ENCODE data around the gene IL17C.
"Not testable (repeated sequence)": the region's sequence is repeated elsewhere in the genome, so short reads cannot be mapped to it uniquely, and the experiment has no call there.

Gene IL17C

DNA sequence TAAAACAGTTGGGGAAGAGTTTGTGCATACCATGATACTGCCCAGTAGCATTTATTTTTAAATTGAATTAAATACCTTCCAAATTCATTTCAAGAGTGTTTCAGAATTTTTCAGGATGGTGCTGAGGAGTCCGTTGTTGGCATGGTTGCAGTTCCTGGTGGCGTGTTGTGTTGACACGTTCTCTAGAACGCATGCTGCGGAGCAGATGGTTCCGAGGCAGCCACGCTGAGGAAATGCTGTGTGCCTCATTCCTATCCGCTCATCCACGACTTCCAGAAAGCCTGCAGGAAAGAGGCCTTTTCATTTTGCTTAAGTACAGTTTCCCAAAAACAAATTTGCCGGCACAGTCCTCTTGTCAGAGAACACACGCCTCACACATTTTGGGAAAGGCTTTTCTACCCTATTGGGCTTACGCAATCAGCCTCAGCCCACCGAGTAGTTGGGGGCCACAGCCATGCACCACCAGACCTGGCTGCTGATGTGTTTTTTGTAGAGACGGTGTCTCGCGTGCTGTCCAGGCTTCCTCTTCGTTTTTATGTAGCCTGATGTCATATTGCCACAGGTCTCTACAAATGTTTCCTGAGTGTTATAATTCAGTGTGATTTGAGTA is 32.1 kb upstream of the IL17C start:
- POLR2A ChIA-PET: no interaction called here
- no peak for DNase-seq (ENCODE audit: low read depth, low spot score)
- TF ChIP-seq, protein P1, sequence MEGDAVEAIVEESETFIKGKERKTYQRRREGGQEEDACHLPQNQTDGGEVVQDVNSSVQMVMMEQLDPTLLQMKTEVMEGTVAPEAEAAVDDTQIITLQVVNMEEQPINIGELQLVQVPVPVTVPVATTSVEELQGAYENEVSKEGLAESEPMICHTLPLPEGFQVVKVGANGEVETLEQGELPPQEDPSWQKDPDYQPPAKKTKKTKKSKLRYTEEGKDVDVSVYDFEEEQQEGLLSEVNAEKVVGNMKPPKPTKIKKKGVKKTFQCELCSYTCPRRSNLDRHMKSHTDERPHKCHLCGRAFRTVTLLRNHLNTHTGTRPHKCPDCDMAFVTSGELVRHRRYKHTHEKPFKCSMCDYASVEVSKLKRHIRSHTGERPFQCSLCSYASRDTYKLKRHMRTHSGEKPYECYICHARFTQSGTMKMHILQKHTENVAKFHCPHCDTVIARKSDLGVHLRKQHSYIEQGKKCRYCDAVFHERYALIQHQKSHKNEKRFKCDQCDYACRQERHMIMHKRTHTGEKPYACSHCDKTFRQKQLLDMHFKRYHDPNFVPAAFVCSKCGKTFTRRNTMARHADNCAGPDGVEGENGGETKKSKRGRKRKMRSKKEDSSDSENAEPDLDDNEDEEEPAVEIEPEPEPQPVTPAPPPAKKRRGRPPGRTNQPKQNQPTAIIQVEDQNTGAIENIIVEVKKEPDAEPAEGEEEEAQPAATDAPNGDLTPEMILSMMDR (IDR thresholded peaks at IDR 0.05; ENCODE audit: insufficient read depth, low read length, missing control alignments): no peak
- CTCF ChIA-PET: no interaction called here
- H3K4me3 ChIP-seq (ENCODE audit: low read depth, low read length): no peak overlapping the region

DNA sequence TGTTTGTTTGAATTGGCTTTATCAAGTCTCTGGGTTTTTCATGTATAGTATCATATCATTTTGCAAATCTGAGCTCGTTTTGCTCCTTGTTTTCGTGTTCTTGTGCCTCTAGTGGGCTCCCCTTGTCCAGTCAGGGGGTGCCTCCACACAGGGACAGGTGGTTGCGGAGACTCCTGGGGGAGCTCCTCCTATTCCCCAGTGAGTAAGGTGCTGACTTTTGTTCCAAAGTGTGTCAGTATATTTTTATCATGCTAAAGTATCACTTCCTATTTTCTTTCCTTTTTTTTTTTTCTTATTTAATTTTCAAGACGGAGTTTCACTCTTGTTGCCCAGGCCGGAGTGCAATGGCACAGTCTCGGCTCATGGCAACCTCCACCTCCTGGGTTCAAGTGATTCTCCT is 30.3 kb upstream of the IL17C start:
- H3K4me3 ChIP-seq (ENCODE audit: low read depth, low read length): no peak overlapping the region
- DNase-seq (ENCODE audit: low read depth, low spot score): no peak
- TF ChIP-seq, protein P1 (IDR thresholded peaks at IDR 0.05; ENCODE audit: insufficient read depth, low read length, missing control alignments): no peak
- POLR2A ChIA-PET: no interaction called here
- CTCF ChIA-PET: no interaction called here

DNA sequence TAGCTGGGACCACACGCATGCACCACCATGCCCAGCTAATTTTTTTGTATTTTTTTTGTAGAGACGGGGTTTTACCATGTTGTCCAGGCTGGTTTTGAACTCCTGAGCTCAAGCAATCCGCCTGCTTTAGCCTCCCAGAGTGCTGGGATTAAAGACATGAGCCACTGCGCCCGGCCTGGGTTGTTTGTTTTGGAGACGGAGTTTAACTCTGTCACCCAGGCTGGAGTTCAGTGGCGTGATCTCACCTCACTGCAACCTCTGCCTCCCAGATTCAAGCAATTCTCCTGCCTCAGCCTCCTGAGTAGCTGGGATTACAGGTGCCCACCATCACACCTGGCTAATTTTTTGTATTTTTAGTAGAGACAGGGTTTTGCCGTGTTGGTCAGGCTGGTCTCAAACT is 28.9 kb upstream of the IL17C start:
- DNase-seq (ENCODE audit: low read depth, low spot score); H3K4me3 ChIP-seq (ENCODE audit: low read depth, low read length): not testable (repeated sequence)
- ChIA-PET POLR2A (interaction anchor here (0.6 kb wide), 1 partner anchor 24 kb away, joined by 3 read pairs; no protein-coding TSS in a partner anchor), CTCF (interaction anchor here (1.2 to 1.7 kb wide), 2 partner anchors 10 kb away, joined by 4 to 6 read pairs; no protein-coding TSS in a partner anchor)

DNA sequence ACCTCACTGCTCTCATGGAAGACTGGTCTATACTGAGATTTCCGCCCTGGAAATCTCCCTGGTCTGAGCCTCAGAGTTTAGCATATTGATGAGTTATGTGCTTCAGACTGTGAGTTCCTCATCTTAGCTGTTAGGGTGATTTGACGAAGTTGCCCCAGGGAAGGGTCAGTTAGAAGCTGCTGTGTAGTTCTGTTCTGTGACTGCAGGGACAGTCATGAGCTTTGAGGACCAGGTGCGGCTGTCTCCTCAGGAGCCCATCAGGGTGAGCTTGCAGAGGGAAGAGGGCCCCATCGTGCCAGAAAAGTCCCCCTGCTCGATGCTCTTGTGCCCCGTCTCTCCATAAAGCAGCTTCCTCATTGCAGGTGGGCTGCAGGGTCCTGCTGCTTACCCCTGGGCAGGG is 28.3 kb upstream of the IL17C start:
- no peak overlapping the region for H3K4me3 ChIP-seq (ENCODE audit: low read depth, low read length)
- CTCF ChIA-PET: interaction anchor here (1.2 to 1.7 kb wide), 2 partner anchors 9 to 10 kb away, joined by 4 to 6 read pairs; no protein-coding TSS in a partner anchor
- DNase-seq (ENCODE audit: low read depth, low spot score): no peak
- TF ChIP-seq, protein P1 (IDR thresholded peaks at IDR 0.05; ENCODE audit: insufficient read depth, low read length, missing control alignments): no peak
- POLR2A ChIA-PET: interaction anchor here (0.6 kb wide), 1 partner anchor 23 kb away, joined by 3 read pairs; no protein-coding TSS in a partner anchor

DNA sequence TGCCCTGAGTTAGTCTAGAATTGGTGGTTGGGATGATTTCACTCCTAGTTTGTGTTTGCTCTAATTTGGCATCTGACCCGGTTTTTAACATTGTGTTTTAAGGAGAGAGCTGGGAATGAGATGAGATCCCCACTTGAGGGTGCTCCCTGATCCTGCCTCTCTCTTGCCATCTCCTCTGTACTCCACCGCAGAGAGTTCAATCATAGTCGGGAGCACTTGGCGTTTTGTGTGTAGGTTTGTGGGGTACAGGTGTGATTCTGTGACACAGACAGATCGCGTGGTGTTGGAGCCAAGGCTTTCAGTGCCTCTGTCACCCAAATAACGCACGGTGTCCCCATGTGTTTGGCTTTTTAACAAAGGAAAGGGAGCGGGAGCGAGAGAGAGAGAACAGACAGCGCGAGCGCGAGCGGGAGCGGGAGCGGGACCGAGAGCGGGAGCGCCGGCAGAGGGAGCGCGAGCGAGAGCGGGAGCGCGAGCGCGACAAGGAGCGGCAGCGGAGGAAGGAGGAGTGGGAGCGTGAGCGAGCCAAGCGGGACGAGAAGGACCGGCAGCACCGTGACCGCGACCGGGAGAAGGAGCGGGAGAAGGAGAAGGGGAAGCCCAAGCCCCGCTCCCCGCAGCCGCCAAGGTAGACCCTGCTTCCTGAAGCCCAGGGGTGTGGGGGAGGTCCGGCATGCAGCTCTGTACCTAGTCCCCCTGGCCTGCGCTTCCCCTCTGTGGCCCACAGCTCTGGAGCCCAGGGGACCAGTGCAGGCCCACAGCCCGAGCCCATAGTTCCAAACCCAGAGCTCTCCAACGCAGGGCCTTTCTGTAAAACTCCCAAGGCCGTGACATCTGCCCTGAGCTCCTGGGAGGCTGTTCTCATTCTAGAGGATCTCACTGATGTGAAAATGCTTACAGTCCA is 27.2 kb upstream of the IL17C start:
- no peak overlapping the region for H3K4me3 ChIP-seq (ENCODE audit: low read depth, low read length)
- no peak for DNase-seq (ENCODE audit: low read depth, low spot score)
- TF ChIP-seq, protein P1 (IDR thresholded peaks at IDR 0.05; ENCODE audit: insufficient read depth, low read length, missing control alignments): no peak
- ChIA-PET CTCF (interaction anchor here (1.7 kb wide), 1 partner anchor 8 kb away, joined by 6 read pairs; no protein-coding TSS in a partner anchor), POLR2A (no interaction called here)

DNA sequence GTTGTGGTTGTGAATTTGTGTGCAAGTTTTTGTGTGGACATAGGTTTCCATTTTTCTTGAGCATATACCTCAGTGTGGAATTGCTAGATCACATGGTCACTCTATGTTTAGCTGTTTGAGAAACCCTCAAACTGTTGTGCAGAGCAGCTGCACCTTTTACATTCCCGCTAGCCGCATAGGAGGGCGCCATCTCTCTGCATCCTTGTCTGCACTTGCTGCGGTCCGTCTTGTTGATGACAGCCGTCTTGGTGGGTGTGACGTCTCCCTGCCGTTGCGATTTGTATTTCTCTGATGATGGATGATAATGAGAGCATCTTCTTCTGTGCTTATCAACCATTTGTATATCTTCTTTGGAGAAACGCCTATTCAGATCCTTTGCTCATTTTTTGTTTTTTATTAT is 25.1 kb upstream of the IL17C start:
- POLR2A ChIA-PET: no interaction called here
- TF ChIP-seq, protein P1 (IDR thresholded peaks at IDR 0.05; ENCODE audit: insufficient read depth, low read length, missing control alignments): no peak
- DNase-seq (ENCODE audit: low read depth, low spot score): no peak
- CTCF ChIA-PET: interaction anchor here (1.0 kb wide), 1 partner anchor 20 kb away, joined by 3 read pairs; no protein-coding TSS in a partner anchor
- H3K4me3 ChIP-seq (ENCODE audit: low read depth, low read length): no peak overlapping the region

Data from AG04449 (cell line).